Karpas-422 (cell line): Measurements from ENCODE around the gene CLEC3A. TPM values are rescaled to one million over a fixed set of nuclear protein-coding genes. Genes with fewer than 3 reads are reported as not detected.

Source experiments
- DNase-seq: peaks from one replicate; pipeline ENCODE4 v3.0.0-alpha.2; 2015
- H2AFZ ChIP-seq: fragments of 200-600 bp; sonication (generic); 2 replicates; pipeline ENCODE4 v1.6.1; 2014; ENCODE audit warnings: antibody characterized with exemption, low read length, mixed read lengths
- H3K27ac ChIP-seq: fragments of 200-600 bp; sonication (generic); 2 replicates; pipeline ENCODE4 v1.5.1; 2014; ENCODE audit warnings: mild to moderate bottlenecking, low read length, moderate library complexity
- H3K27me3 ChIP-seq: fragments of 200-600 bp; sonication (generic); 2 replicates; pipeline ENCODE4 v1.6.1; 2014; ENCODE audit warnings: low read length, mixed read lengths
- H3K36me3 ChIP-seq: fragments of 200-600 bp; sonication (generic); 2 replicates; pipeline ENCODE4 v1.6.1; 2014; ENCODE audit warnings: low read length, mixed read lengths; ENCODE audit not compliant: insufficient read depth
- H3K4me1 ChIP-seq: fragments of 200-600 bp; sonication (generic); 2 replicates; pipeline ENCODE4 v1.6.1; 2014; ENCODE audit warnings: mild to moderate bottlenecking, low read length, mixed read lengths
- H3K4me2 ChIP-seq: fragments of 200-600 bp; sonication (generic); 2 replicates; pipeline ENCODE4 v1.6.1; 2014; ENCODE audit warnings: low read length, low read depth, mild to moderate bottlenecking; ENCODE audit not compliant: poor library complexity, severe bottlenecking
- H3K4me3 ChIP-seq: fragments of 200-600 bp; sonication (generic); 2 replicates; pipeline ENCODE4 v1.5.1; 2014; ENCODE audit warnings: mild to moderate bottlenecking, antibody characterized with exemption, low read length, mixed read lengths
- H3K79me2 ChIP-seq: fragments of 200-600 bp; sonication (generic); 2 replicates; pipeline ENCODE4 v1.6.1; 2014; ENCODE audit warnings: mild to moderate bottlenecking, low read length, mixed read lengths
- H3K9ac ChIP-seq: fragments of 200-600 bp; sonication (generic); 2 replicates; pipeline ENCODE4 v1.6.0; 2014; ENCODE audit warnings: low read length
- H3K9me2 ChIP-seq: fragments of 200-600 bp; sonication (generic), shearing (Covaris generic); replicated peaks from 2 replicates; pipeline ENCODE4 v1.6.0; 2014; ENCODE audit warnings: mild to moderate bottlenecking, low read length, moderate library complexity; ENCODE audit not compliant: insufficient read depth
- H3K9me3 ChIP-seq: fragments of 300-700, 200-600 bp; sonication (generic); 2 replicates; pipeline ENCODE4 v1.6.1; 2014; ENCODE audit warnings: low read length, mixed read lengths
- H4K20me1 ChIP-seq: fragments of 200-600 bp; sonication (generic); 2 replicates; pipeline ENCODE4 v1.6.1; 2014; ENCODE audit warnings: mild to moderate bottlenecking, antibody characterized with exemption, low read length, low read depth; ENCODE audit not compliant: insufficient read depth
- total RNA-seq: library from RNA; depleted of rRNA; stranded (reverse); fragments of >200 nt; shearing (Covaris generic); gene quantifications from 2 replicates; pipeline ENCODE4 v1.2.3, GENCODE V29; 2014; ENCODE audit warnings: low replicate concordance; rRNA removed

The CLEC3A gene, protein sequence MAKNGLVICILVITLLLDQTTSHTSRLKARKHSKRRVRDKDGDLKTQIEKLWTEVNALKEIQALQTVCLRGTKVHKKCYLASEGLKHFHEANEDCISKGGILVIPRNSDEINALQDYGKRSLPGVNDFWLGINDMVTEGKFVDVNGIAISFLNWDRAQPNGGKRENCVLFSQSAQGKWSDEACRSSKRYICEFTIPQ
- total RNA-seq = 0.47 TPM in 1 of 2 replicates, not detected in the other

DNA sequence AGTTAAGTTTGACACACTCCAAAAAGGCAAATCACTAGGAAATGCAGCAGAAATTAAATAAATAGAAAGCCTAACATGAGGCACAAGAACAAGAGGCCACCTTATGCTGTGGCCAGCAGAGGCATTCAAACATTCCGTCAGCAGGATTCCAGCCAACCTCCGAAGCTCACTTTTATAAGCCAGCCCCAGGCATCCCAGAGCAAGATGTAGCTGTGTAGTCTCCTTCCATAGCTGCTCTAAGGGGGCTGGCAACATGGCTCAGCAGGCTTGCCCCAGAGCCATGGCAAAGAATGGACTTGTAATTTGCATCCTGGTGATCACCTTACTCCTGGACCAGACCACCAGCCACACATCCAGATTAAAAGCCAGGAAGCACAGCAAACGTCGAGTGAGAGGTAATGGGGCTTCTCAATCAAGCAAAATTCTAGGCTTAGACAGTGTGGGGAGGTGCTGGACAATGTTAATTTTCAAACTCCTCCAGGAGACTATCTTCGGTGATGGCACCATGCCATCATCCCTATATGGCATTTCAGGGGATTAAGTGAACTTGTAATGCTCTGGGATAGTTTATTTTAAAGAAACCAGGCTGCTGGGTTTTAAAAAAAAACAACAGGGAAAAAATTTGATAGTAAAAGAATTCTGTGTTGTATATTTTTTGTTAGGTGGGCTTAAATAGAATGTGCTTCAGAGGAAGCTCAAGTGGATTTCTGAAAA lies at the start of gene CLEC3A:
Gene CLEC3A (plus strand): TSS at position 202 of the 714 bp plus-strand sequence. CDS start 79 bp downstream, at position 281.
- Histone ChIP-seq H3K9me2 (no peaks in the 10 kb centered on the region), H3K4me3 (no peak within 1 kb of the TSS), H3K4me2 (no peak within 1 kb of the TSS), H2AFZ (no peak within 1 kb of the TSS), H4K20me1 (no peaks in the 10 kb centered on the region), H3K4me1 (no peaks in the 10 kb centered on the region), H3K9ac (no peak within 1 kb of the TSS), H3K79me2 (no peaks in the 10 kb centered on the region), H3K36me3 (no peaks in the 10 kb centered on the region), H3K9me3 (no peaks in the 10 kb centered on the region), H3K27ac (no peak within 1 kb of the TSS), H3K27me3 (no peaks in the 10 kb centered on the region)
- no peak for DNase-seq

DNA sequence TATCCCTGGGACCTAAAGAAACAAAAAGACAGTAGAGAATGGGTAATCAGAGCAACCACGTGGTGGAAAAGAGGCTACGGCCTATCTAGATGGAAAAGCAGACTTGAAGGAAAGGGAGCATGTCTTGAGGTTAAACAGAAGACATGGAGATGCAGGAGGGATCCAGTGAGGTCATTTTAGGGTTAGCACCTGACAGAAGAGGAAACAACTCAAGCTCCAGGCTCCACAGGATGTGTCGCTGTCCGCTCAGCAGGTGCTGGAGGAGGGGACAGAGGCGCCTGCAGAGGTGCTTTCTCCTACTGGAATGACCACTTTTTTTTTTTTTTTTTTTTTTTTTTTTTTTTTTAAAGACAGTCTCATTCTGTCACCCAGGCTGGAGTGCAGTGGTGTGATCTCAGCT lies 47.5 kb upstream of the CLEC3A start:
- H3K4me1 ChIP-seq = no peaks in the 10 kb centered on the region
- no peaks in the 10 kb centered on the region for H3K79me2 ChIP-seq
- no peak overlapping the region for H2AFZ ChIP-seq
- no peak overlapping the region for H3K27ac ChIP-seq
- DNase-seq = peak; percentile 61
- H4K20me1 ChIP-seq = no peaks in the 10 kb centered on the region
- no peaks in the 10 kb centered on the region for H3K9me3 ChIP-seq
- H3K36me3 ChIP-seq = no peaks in the 10 kb centered on the region
- H3K4me2 ChIP-seq = no peak overlapping the region
- no peaks in the 10 kb centered on the region for H3K27me3 ChIP-seq
- H3K4me3 ChIP-seq = no peak overlapping the region
- H3K9me2 ChIP-seq = no peaks in the 10 kb centered on the region
- no peak overlapping the region for H3K9ac ChIP-seq

DNA sequence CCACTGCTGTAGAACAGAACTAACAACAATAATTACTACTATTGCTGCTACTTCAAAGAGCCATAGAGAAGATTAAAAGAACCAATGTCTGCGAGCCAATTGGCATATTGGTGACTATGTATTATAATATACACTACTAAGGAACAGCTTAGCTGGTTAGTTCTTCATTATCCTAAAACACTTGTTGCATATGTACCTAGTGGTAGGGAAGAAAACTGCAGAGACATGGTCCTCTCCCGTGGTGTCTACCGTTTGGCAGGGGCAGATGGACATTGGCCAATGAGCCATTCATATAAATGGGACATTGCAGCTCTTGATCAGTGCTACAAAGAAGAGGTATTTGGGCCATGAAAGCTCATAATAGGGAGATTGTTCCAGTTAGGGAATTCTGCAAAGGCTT lies 46.4 kb upstream of the CLEC3A start:
- no peaks in the 10 kb centered on the region for H4K20me1 ChIP-seq
- H3K9me3 ChIP-seq = no peaks in the 10 kb centered on the region
- no peak overlapping the region for H3K27ac ChIP-seq
- no peak for DNase-seq
- no peak overlapping the region for H3K4me2 ChIP-seq
- no peaks in the 10 kb centered on the region for H3K79me2 ChIP-seq
- no peak overlapping the region for H3K4me3 ChIP-seq
- H3K4me1 ChIP-seq = no peaks in the 10 kb centered on the region
- H2AFZ ChIP-seq = no peak overlapping the region
- no peaks in the 10 kb centered on the region for H3K27me3 ChIP-seq
- no peak overlapping the region for H3K9ac ChIP-seq
- H3K36me3 ChIP-seq = no peaks in the 10 kb centered on the region
- H3K9me2 ChIP-seq = no peaks in the 10 kb centered on the region

DNA sequence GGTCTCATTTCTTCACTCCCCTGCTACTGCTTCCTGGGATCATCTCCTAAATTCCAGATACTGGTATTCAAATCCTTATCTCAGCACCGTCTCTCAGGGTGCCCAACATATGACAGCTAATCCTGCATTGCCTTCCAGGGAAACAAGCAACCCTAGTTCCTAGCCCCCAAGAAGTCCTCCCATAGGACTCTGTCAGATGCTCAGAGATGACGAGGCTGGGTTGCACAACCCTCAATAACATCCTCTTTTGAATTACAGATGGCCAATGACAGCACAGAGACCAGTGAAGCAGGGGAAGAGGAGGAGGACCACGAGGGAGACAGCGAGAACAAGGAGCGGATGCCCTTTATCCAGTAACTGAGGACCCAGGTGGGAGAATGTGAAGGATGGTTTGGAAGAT lies 45.0 kb upstream of the CLEC3A start:
- H3K9me3 ChIP-seq = no peaks in the 10 kb centered on the region
- no peaks in the 10 kb centered on the region for H3K4me1 ChIP-seq
- H3K27ac ChIP-seq = no peak overlapping the region
- no peak overlapping the region for H3K9ac ChIP-seq
- no peak for DNase-seq
- H3K4me3 ChIP-seq = no peak overlapping the region
- no peaks in the 10 kb centered on the region for H3K36me3 ChIP-seq
- H3K79me2 ChIP-seq = no peaks in the 10 kb centered on the region
- no peaks in the 10 kb centered on the region for H3K9me2 ChIP-seq
- no peak overlapping the region for H2AFZ ChIP-seq
- H3K4me2 ChIP-seq = no peak overlapping the region
- no peaks in the 10 kb centered on the region for H4K20me1 ChIP-seq
- no peaks in the 10 kb centered on the region for H3K27me3 ChIP-seq

DNA sequence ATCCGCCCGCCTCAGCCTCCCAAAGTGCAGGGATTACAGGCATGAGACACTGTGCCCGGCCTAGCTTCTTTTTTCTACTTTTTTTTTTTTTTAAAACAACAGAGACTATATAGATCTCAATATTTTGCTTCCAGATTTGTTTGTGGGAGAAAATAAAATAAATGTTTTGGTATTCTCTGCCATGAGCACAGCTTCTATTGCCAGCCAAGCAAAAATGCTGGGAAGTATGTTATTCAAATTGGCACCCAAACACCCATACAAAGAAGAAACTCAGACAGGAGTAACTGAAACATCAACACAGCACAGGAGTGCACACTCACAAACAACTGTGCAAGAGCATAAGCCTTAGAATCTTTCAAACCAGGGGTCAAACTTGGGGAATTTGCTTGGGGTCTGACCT lies 37.2 kb upstream of the CLEC3A start:
- Histone ChIP-seq H3K36me3 (no peaks in the 10 kb centered on the region), H3K27ac (no peak overlapping the region), H3K4me2 (no peak overlapping the region), H3K4me3 (no peak overlapping the region), H3K9me3 (no peaks in the 10 kb centered on the region), H3K9me2 (no peaks in the 10 kb centered on the region), H3K27me3 (no peaks in the 10 kb centered on the region), H4K20me1 (no peaks in the 10 kb centered on the region), H3K4me1 (peaks cover 10% of the 10 kb centered on the region), H2AFZ (no peak overlapping the region), H3K79me2 (no peaks in the 10 kb centered on the region), H3K9ac (no peak overlapping the region)
- no peak for DNase-seq

DNA sequence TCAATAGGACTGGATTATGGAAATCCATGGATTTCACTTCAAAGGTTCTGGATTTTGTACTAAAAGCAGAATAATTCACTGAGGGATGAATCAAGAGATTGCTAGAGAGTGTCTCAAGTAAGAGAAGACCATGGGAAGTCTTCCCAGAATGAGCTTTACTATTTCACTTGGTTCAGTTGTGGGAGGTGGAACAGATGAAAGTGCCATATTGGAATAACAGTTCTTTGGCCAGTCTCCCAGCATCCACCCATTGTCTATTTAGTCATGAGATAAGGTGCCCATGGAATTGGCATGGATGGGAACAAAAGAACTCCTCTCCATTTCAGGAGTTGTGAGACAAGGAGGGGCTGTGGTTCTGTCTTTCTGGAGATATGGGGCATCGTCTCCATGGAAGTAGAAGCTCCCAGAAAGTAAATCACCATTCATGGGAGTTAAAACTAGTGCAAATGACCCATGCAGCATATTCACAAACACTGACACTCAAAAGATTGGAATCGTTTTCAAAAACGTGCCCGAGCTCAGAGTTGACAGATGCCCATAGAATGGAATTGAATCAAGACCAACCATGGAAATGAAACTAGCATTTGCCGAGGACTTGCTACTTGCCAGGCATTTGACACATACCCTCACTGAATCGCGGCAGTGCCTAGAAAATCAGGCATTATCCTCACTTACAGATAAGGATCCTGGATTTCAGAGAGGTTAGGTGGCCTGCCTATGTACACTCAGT lies 36.2 kb upstream of the CLEC3A start:
- Histone ChIP-seq H3K9ac (no peak overlapping the region), H3K4me3 (no peak overlapping the region), H3K9me3 (no peaks in the 10 kb centered on the region), H3K79me2 (no peaks in the 10 kb centered on the region), H3K36me3 (no peaks in the 10 kb centered on the region), H3K9me2 (no peaks in the 10 kb centered on the region), H4K20me1 (no peaks in the 10 kb centered on the region), H2AFZ (no peak overlapping the region), H3K27me3 (no peaks in the 10 kb centered on the region), H3K4me2 (no peak overlapping the region), H3K27ac (no peak overlapping the region), H3K4me1 (peaks cover 10% of the 10 kb centered on the region)
- DNase-seq = no peak

DNA sequence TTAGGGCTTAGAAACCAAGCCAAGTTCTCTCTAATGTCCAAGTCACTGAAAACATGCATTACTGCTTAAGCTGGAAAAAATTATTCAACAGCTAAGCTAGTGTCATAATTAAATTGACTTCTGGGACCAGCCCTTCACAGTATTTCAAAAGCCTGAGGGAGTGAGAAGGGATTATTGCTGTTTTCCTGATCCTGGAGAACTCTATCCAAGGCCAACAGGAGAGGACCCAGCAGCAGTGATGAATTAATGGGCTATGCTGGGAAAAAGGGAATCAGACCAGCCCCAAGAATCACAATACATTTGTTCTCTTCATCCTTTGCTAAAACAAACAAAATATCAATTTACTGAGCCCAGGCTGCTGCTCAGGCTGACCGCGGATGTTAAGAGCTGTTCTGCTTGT lies 34.5 kb upstream of the CLEC3A start:
- Histone ChIP-seq H3K27me3 (no peaks in the 10 kb centered on the region), H3K4me3 (no peak overlapping the region), H3K9me2 (no peaks in the 10 kb centered on the region), H3K4me1 (peaks cover 14% of the 10 kb centered on the region), H3K9me3 (no peaks in the 10 kb centered on the region), H3K9ac (no peak overlapping the region), H3K36me3 (no peaks in the 10 kb centered on the region), H4K20me1 (no peaks in the 10 kb centered on the region), H2AFZ (no peak overlapping the region), H3K79me2 (no peaks in the 10 kb centered on the region), H3K4me2 (no peak overlapping the region), H3K27ac (no peak overlapping the region)
- no peak for DNase-seq

DNA sequence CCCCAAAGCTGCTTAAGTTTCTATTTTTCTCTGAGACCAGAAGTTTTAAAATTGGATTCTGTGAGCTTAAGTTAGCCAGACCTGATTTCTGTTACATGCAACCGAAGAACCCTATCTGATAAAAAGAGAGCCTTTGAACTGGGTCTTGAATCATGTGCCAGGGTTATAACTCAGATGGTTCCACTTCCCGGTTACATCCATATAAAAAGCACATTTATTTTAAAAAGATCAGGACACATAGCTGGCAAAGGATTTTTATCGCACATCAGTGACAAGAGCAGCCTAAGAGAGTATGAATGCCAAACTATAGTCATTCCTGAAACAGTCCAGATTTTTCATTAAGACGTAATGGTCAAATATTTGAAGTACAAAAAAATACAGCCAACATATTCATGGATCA lies 32.5 kb upstream of the CLEC3A start:
- Histone ChIP-seq H3K27me3 (no peaks in the 10 kb centered on the region; the same call in 1 of the 2 replicates), H3K36me3 (no peaks in the 10 kb centered on the region), H3K4me1 (peaks cover 23% of the 10 kb centered on the region), H3K4me2 (no peak overlapping the region), H3K27ac (no peak overlapping the region), H3K9me3 (no peaks in the 10 kb centered on the region), H4K20me1 (no peaks in the 10 kb centered on the region), H3K79me2 (no peaks in the 10 kb centered on the region), H3K4me3 (no peak overlapping the region), H3K9ac (no peak overlapping the region), H3K9me2 (no peaks in the 10 kb centered on the region), H2AFZ (no peak overlapping the region)
- DNase-seq = no peak
